ENCODE measurements around the gene PRB2.

PRB2 gene

DNA sequence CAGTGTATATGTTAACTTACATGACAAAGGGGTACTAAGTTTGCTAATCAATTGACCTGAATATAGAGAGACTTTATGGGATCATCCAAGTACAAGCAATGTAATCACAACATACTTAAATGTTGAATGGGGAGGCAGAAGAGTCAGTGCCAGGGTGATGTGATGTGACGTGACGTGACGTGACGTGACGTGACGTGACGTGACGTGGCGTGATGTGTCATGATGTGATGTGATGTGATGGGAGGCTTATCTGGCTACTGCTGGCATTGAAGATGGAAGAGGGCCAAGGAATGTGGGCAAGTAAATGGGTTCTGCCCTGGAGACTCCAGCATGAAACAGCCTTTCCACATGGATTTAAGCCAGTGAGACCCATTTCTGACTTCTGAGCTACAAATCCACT, 46.9 kb downstream of the PRB2 start:
- Histone ChIP-seq H3K36me3 (ENCODE audit: control insufficient read depth, insufficient read depth, low read length) (no peaks in the 10 kb centered on the region), H3K4me1 (ENCODE audit: control insufficient read depth, insufficient read depth, low read length) (no peaks in the 10 kb centered on the region), H3K27me3 (ENCODE audit: control insufficient read depth, insufficient read depth, low read length) (no peaks in the 10 kb centered on the region), H3K9me3 (ENCODE audit: control insufficient read depth, low read length) (no peaks in the 10 kb centered on the region), H3K4me3 (ENCODE audit: low read length) (no peak overlapping the region), H3K9ac (ENCODE audit: low read length) (no peak overlapping the region)

- no peaks in the 10 kb centered on the region for H3K27me3 ChIP-seq (ENCODE audit: control insufficient read depth, insufficient read depth, low read length)
- no peaks in the 10 kb centered on the region for H3K9me3 ChIP-seq (ENCODE audit: control insufficient read depth, low read length)
Measured at GRCh38 chr12:11347810-11348209, 47.6 kb downstream of the PRB2 start.

DNA sequence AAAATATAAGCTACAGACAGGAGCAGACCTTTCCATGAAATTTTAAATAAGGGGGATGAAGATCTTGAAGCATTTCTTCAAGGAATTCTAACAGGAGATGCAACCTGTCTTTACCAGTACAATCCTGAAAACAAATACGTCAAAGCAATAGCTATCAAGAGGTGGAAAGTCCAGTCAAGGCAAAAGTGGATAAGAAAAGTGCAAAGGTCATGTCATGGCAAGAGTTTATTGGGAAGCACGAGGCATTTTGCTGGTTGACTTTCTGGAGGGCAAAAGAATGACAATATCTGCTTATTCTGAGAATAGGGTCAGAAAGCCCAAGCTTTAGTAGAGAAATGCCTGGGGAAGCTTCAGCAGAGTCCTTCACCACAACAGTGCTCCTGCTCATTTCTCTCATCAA, 50.9 kb downstream of the PRB2 start:
- Histone ChIP-seq H3K9me3 (ENCODE audit: control insufficient read depth, low read length) (no peaks in the 10 kb centered on the region), H3K4me3 (ENCODE audit: low read length) (no peak overlapping the region), H3K27me3 (ENCODE audit: control insufficient read depth, insufficient read depth, low read length) (no peaks in the 10 kb centered on the region), H3K36me3 (ENCODE audit: control insufficient read depth, insufficient read depth, low read length) (no peaks in the 10 kb centered on the region), H3K4me1 (ENCODE audit: control insufficient read depth, insufficient read depth, low read length) (no peaks in the 10 kb centered on the region), H3K9ac (ENCODE audit: low read length) (no peak overlapping the region)

More at GRCh38 chr12:11347810-11348209, 47.6 kb downstream of the PRB2 start:
- no peak overlapping the region for H3K4me3 ChIP-seq (ENCODE audit: low read length)
- no peaks in the 10 kb centered on the region for H3K36me3 ChIP-seq (ENCODE audit: control insufficient read depth, insufficient read depth, low read length)
- no peaks in the 10 kb centered on the region for H3K4me1 ChIP-seq (ENCODE audit: control insufficient read depth, insufficient read depth, low read length)
- no peak overlapping the region for H3K9ac ChIP-seq (ENCODE audit: low read length)

Measured in mucosa of stomach (tissue), 1 donor.